GM18951 (cell line): ENCODE results near the gene ZCCHC8.
"Not testable (repeated sequence)": the region's sequence is repeated elsewhere in the genome, so short reads cannot be mapped to it uniquely, and the experiment has no call there.

Experiments
- POLR2A ChIP-seq: IDR thresholded peaks from 4 replicates; pipeline ENCODE4 v1.6.1; 2011; ENCODE audit warnings: mild to moderate bottlenecking; ENCODE audit not compliant: insufficient read length, insufficient read depth; ENCODE audit errors: extremely low read depth
- in situ Hi-C: fragments of 300-500 bp; cut with MboI; formaldehyde crosslinking; loops from one replicate; pipeline ENCODE4 v1.12.0; 2022; ENCODE audit warnings: low sequenced_read_pairs, mixed read lengths, inconsistent platforms; ENCODE audit not compliant: unreplicated experiment

Gene ZCCHC8

DNA sequence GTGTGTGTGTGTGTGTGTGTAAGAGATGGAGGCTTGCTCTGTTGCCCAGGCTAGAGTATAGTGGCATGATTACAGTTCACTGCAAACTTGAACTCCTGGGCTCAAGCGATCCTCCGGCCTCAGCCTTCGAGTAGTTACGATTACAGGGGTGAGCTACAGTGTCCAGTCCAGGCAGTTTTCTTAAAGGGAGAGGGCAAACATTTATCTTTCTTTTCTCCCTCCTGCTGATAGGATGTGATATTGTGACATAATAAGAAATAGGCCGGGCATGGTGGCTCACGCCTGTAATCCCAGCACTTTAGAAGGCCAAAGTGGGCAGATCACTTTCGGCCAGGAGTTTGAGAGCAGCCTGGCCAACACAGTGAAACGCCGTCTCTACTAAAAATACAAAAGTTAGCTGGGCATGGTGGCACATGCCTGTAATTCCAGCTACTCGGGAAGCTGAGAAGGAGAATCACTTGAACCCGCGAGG is 46.4 kb downstream of the ZCCHC8 start:
- in situ Hi-C loops, result no loop called here
- no peak for TF ChIP-seq POLR2A

DNA sequence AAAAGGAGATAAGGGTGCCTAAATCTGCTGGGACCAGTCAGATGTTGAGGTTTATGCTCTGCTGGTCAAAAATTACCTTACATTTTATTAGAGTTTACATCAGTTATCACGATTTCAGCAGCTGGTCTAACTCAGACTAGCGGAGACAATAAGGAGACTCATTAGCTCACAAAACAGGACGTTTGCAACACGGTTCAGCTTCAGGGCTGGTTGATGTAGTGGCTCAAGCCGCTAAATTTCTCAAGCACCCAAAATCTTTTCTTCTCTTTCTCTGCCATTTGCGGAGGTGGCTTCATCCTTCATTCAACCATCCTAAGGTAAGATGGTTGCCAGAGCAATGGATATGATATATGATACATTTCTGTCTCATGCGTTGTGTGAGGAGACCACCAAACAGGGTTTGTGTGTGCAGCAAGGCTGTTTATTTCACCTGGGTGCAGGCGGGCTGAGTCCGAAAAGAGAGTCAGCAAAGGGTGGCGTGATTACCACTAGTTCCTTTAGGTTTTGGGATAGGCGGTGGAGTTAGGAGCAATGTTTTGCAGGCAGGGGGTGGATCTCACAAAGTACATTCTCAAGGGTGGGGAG is 47.9 kb downstream of the ZCCHC8 start:
- no peak for TF ChIP-seq POLR2A
- in situ Hi-C loops, result no loop called here

GRCh38 chr12:122449317-122449716 is 51.4 kb downstream of the ZCCHC8 start:
- no peak for TF ChIP-seq POLR2A
- in situ Hi-C loops, result no loop called here

DNA sequence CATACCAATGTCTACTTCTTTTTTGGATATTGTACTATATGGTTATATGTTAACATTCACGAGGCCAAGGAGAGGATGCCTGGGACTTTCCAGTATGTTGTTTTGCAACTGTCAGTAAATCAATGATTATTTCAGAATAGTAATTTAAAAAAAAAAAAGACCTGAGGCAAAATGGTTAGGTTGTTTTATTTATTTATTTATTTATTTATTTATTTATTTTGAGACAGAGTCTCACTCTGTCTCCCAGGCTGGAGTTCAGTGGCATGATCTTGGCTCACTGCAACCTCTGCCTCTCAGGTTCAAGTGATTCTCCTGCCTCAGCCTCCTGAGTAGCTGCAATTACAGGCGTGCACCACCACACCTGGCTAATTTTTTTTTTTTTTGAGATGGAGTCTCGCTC is 52.9 kb downstream of the ZCCHC8 start:
- in situ Hi-C loops, result not testable (repeated sequence)

DNA sequence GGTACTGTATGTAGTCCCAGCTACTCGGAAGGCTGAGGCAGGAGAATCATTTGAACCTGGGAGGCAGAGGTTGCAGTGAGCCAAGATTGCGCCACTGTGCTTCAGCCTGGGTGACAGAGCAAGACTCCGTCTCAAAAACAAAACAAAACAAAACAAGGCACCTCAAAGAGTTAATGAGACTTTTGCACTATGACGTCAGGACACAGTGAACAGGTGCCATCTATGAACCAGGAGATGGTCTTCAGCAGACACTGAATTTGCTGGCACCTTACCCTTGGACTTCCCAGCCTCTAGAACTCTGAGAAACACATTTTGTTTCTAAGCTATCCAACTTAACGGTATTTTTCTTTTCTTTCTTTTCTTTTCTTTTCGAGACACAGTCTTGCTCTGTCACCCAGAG is 54.3 kb downstream of the ZCCHC8 start:
- in situ Hi-C loops, result not testable (repeated sequence)

DNA sequence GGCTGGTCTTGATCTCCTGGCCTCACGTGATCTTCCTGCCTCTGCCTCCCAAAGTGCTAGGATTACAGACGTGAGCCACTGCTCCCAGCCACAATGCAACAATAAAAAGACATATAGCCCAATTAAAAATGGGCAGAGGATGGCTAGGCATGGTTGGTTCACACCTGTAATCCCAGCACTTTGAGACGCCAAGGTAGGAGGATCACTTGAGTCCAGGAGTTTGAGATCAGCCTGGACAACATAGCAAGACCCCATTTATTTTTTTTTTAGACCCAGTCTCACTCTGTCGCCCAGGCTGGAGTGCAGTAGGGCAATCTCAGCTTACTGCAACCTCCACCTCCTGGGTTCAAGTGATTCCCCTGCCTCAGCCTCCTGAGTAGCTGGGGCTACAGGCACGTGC is 56.7 kb downstream of the ZCCHC8 start:
- in situ Hi-C loops, result not testable (repeated sequence)

GRCh38 chr12:122438822-122439221 is 61.9 kb downstream of the ZCCHC8 start:
- in situ Hi-C loops, result not testable (repeated sequence)

- in situ Hi-C loops, result no loop called here
- TF ChIP-seq POLR2A, result no peak
These were observed 63.0 kb downstream of the ZCCHC8 start for GRCh38 chr12:122437656-122438121.

DNA sequence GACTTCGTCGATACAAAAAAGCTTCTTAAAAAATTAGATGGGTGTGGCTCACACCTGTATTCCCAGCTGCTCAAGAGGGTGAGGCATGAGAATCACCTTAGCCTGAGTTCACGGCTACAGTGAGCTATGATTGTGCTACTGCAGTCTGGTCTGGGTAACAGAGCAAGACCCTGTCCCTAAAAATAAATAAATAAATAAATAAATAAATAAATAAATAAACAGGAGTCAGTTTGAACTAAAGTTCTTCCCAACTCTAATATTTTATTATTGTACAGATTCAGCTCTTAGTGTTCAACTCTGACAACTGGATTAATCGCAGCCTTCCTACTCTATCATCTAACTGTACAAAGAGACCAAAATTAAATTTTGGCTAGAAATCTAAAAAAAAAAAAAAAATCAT is 65.5 kb downstream of the ZCCHC8 start:
- in situ Hi-C loops, result no loop called here

GRCh38 chr12:122429043-122429442 is 71.7 kb downstream of the ZCCHC8 start:
- in situ Hi-C loops, result not testable (repeated sequence)

More for the DNA sequence above, 65.5 kb downstream of the ZCCHC8 start:
- no peak for TF ChIP-seq POLR2A

- no peak for TF ChIP-seq POLR2A
- in situ Hi-C loops, result no loop called here
These were observed 73.3 kb downstream of the ZCCHC8 start for GRCh38 chr12:122427403-122427802.

DNA sequence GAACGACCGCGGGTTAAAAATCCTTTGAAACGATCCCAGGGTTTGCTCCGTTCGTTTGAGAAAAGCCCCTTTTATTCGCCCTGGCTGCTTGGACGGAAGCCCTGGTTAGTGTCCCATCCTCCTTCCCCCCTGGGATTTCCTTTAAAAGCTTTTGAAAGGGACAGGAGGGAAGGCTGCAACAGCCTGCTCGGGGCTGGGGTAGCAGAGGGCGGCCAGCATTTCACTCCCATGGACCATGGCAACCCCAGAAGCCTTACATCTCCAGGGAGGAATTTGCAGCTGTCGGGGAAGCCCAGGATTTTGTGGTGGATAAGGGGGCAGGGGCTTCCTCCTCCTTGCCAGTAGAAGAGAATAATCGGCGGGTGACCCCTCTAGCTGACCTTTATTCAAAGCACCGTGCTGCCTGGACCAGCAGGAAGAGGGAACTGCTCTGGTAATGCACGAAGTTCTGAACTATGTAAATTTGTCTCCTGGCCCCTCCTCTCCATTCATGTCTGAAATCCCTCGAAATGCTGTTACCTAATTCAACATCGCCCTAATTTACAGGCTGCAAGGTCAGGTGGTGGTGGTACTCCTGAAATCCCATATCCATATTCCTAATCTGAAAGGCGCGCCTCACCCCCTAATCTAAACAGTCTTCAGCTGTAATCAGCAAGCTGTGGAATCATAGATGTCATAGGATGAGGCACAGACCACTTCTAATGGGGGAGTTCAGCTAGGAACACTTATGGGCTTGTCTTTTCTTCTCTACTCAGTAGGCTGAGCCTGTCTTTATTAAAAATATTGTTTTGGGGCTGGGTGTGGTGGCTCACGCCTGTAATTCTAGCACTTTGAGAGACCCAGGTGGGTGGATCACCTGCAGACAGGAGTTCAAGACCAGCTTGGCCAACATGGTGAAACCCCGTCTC is 77.2 kb downstream of the ZCCHC8 start:
- TF ChIP-seq POLR2A, result peak; percentile 26
- in situ Hi-C loops, result no loop called here

- TF ChIP-seq POLR2A, result no peak
- in situ Hi-C loops, result no loop called here
These were observed 77.9 kb downstream of the ZCCHC8 start for GRCh38 chr12:122422730-122423257.
